Transverse colon (tissue), 3 donors: ENCODE measurements around the gene VAV1.

Source experiments
- EP300 ChIP-seq: sonication (generic); formaldehyde crosslinking; IDR thresholded peaks from one replicate; pipeline ENCODE4 v1.6.1; 2017; ENCODE audit warnings: antibody characterized with exemption, low read depth
- POLR2A ChIP-seq: fragments of 450-650 bp; IDR thresholded peaks from one replicate; pipeline ENCODE4 v1.6.1; 2016; ENCODE audit warnings: antibody characterized with exemption, mild to moderate bottlenecking, moderate library complexity
- TF ChIP-seq, protein P1 (sequence below), 5 experiments: fragments of 200-600 bp in 3 of 5; fragments of 450-650 bp in 2 of 5; sonication (generic) in 3 of 5; IDR thresholded peaks; 1 replicate in 2 of 5; 2 replicates in 3 of 5; pipeline ENCODE4 v1.5.1; 2016 to 2017; ENCODE audit warnings: antibody characterized with exemption in 5 of 5, inconsistent platforms in 3 of 5, mild to moderate bottlenecking in 2 of 5, moderate library complexity in 1 of 5

GRCh38 chr19:6730153-6730804, 42.2 kb upstream of the VAV1 start:
- TF ChIP-seq, protein P1, sequence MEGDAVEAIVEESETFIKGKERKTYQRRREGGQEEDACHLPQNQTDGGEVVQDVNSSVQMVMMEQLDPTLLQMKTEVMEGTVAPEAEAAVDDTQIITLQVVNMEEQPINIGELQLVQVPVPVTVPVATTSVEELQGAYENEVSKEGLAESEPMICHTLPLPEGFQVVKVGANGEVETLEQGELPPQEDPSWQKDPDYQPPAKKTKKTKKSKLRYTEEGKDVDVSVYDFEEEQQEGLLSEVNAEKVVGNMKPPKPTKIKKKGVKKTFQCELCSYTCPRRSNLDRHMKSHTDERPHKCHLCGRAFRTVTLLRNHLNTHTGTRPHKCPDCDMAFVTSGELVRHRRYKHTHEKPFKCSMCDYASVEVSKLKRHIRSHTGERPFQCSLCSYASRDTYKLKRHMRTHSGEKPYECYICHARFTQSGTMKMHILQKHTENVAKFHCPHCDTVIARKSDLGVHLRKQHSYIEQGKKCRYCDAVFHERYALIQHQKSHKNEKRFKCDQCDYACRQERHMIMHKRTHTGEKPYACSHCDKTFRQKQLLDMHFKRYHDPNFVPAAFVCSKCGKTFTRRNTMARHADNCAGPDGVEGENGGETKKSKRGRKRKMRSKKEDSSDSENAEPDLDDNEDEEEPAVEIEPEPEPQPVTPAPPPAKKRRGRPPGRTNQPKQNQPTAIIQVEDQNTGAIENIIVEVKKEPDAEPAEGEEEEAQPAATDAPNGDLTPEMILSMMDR (IDR thresholded peaks at IDR 0.05): no peak
- TF ChIP-seq EP300: no peak
- TF ChIP-seq POLR2A: no peak
